ENCODE results near the gene EML1. TPM values are rescaled to one million over a fixed set of nuclear protein-coding genes. Genes with fewer than 3 reads are reported as not detected.

The EML1 gene
- total RNA-seq, 2 experiments from 2014 or later, result not detected

DNA sequence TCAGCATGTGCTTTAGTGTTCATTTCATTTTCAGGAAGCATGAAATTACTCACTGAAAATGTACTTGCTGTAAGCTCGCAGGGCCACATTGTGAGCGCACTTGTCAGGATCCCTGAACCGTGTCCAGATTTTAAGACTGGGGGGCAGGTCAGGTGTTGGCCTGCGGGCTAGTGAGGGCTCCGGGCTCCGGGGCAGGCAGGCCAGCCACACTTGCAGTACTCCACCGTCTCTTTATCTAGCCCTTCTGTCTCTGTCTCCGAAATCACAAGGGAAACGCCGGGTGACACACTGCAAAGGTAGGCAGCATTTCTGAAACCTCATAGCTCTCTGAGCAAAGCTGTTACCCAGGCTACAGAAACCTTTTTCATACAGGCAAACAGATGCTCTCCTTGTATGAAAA lies 98.7 kb downstream of the EML1 start:
- Histone ChIP-seq H3K9me2 (ENCODE audit: insufficient read depth, low read length) (no peaks in the 10 kb centered on the region), H3K36me3 (ENCODE audit: insufficient read depth, low read length) (no peaks in the 10 kb centered on the region), H4K20me1 (ENCODE audit: insufficient read depth, low read length) (no peaks in the 10 kb centered on the region), H3K4me3 (ENCODE audit: low read depth, low read length, poor library complexity, severe bottlenecking) (no peak overlapping the region), H3K4me2 (ENCODE audit: low read length) (no peak overlapping the region), H3K79me2 (ENCODE audit: insufficient read depth, low read depth, low read length) (no peaks in the 10 kb centered on the region), H2AFZ (ENCODE audit: low read length) (no peak overlapping the region), H3K9me3 (ENCODE audit: low read length) (no peaks in the 10 kb centered on the region), H3K4me1 (ENCODE audit: insufficient read depth, low read length, poor library complexity, severe bottlenecking) (no peaks in the 10 kb centered on the region), H3K27ac (ENCODE audit: low read depth, low read length, poor library complexity, severe bottlenecking) (no peak overlapping the region)
- intact Hi-C loops (cut with micrococcal nuclease; ENCODE audit: unreplicated experiment), result no loop called here
- CTCF ChIA-PET (ENCODE audit: unreplicated experiment), result interaction anchor here (1.6 kb wide), 1 partner anchor 8 kb away, joined by 3 read pairs; no protein-coding TSS in a partner anchor
- no peak for DNase-seq (ENCODE audit: low spot score)
- POLR2A ChIA-PET, result no interaction called here
- no TSS peak for BruUV-seq (replicated peaks)
- TF ChIP-seq, protein P1, sequence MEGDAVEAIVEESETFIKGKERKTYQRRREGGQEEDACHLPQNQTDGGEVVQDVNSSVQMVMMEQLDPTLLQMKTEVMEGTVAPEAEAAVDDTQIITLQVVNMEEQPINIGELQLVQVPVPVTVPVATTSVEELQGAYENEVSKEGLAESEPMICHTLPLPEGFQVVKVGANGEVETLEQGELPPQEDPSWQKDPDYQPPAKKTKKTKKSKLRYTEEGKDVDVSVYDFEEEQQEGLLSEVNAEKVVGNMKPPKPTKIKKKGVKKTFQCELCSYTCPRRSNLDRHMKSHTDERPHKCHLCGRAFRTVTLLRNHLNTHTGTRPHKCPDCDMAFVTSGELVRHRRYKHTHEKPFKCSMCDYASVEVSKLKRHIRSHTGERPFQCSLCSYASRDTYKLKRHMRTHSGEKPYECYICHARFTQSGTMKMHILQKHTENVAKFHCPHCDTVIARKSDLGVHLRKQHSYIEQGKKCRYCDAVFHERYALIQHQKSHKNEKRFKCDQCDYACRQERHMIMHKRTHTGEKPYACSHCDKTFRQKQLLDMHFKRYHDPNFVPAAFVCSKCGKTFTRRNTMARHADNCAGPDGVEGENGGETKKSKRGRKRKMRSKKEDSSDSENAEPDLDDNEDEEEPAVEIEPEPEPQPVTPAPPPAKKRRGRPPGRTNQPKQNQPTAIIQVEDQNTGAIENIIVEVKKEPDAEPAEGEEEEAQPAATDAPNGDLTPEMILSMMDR (conservative IDR thresholded peaks at IDR 0.05; ENCODE audit: low read length), result no peak
- no peak for TF ChIP-seq EZH2phosphoT487 (IDR thresholded peaks at IDR 0.05; ENCODE audit: borderline replicate concordance, low read depth, low read length)

- no peak overlapping the region for H3K4me2 ChIP-seq (ENCODE audit: low read length)
- ChIA-PET CTCF (ENCODE audit: unreplicated experiment) (no interaction called here), POLR2A (interaction anchor here (0.6 kb wide), 1 partner anchor 52 kb away, joined by 4 read pairs; no protein-coding TSS in a partner anchor)
These were observed 99.2 kb downstream of the EML1 start for GRCh38 chr14:99892406-99892805.

DNA sequence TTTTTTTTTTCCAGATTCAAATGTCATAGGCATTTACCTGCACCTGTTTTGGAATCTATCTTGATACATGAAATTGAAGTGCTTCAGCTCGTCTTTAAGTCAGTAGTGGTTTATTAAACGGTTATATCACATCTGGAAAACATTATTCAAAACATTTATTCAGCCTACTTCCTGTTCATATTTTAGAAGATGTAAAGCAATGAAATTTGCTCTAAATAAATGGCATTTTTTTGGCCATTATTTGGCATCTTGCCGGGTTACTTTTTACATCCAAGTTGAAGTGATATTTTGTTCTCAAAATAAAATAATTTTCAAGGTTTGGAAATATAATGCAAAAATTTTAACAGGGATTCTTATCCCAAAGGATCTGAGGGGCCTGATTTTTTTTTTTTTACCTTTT lies 103.1 kb downstream of the EML1 start:
- Histone ChIP-seq H3K4me3 (ENCODE audit: low read depth, low read length, poor library complexity, severe bottlenecking) (no peak overlapping the region), H3K9me2 (ENCODE audit: insufficient read depth, low read length) (no peaks in the 10 kb centered on the region), H2AFZ (ENCODE audit: low read length) (no peak overlapping the region), H3K9me3 (ENCODE audit: low read length) (no peaks in the 10 kb centered on the region), H3K36me3 (ENCODE audit: insufficient read depth, low read length) (no peaks in the 10 kb centered on the region), H3K27ac (ENCODE audit: low read depth, low read length, poor library complexity, severe bottlenecking) (no peak overlapping the region), H4K20me1 (ENCODE audit: insufficient read depth, low read length) (no peaks in the 10 kb centered on the region), H3K4me1 (ENCODE audit: insufficient read depth, low read length, poor library complexity, severe bottlenecking) (no peaks in the 10 kb centered on the region), H3K79me2 (ENCODE audit: insufficient read depth, low read depth, low read length) (no peaks in the 10 kb centered on the region), H3K4me2 (ENCODE audit: low read length) (no peak overlapping the region)
- ChIA-PET CTCF (ENCODE audit: unreplicated experiment) (no interaction called here), POLR2A (interaction anchor here (1.2 to 1.5 kb wide), 2 partner anchors 16 to 35 kb away, joined by 3 read pairs; no protein-coding TSS in a partner anchor)
- DNase-seq (ENCODE audit: low spot score), result no peak
- BruUV-seq (replicated peaks), result no TSS peak
- intact Hi-C loops (cut with micrococcal nuclease; ENCODE audit: unreplicated experiment), result no loop called here
- TF ChIP-seq, protein P1 (conservative IDR thresholded peaks at IDR 0.05; ENCODE audit: low read length), result no peak
- no peak for TF ChIP-seq EZH2phosphoT487 (IDR thresholded peaks at IDR 0.05; ENCODE audit: borderline replicate concordance, low read depth, low read length)

More at GRCh38 chr14:99892406-99892805, 99.2 kb downstream of the EML1 start:
- TF ChIP-seq EZH2phosphoT487 (IDR thresholded peaks at IDR 0.05; ENCODE audit: borderline replicate concordance, low read depth, low read length), result no peak
- TF ChIP-seq, protein P1 (conservative IDR thresholded peaks at IDR 0.05; ENCODE audit: low read length), result no peak
- Histone ChIP-seq H3K36me3 (ENCODE audit: insufficient read depth, low read length) (no peaks in the 10 kb centered on the region), H3K9me3 (ENCODE audit: low read length) (no peaks in the 10 kb centered on the region), H3K79me2 (ENCODE audit: insufficient read depth, low read depth, low read length) (no peaks in the 10 kb centered on the region), H3K4me3 (ENCODE audit: low read depth, low read length, poor library complexity, severe bottlenecking) (no peak overlapping the region), H3K4me1 (ENCODE audit: insufficient read depth, low read length, poor library complexity, severe bottlenecking) (no peaks in the 10 kb centered on the region), H4K20me1 (ENCODE audit: insufficient read depth, low read length) (no peaks in the 10 kb centered on the region), H3K27ac (ENCODE audit: low read depth, low read length, poor library complexity, severe bottlenecking) (no peak overlapping the region), H3K9me2 (ENCODE audit: insufficient read depth, low read length) (no peaks in the 10 kb centered on the region), H2AFZ (ENCODE audit: low read length) (no peak overlapping the region)
- DNase-seq (ENCODE audit: low spot score), result no peak
- intact Hi-C loops (cut with micrococcal nuclease; ENCODE audit: unreplicated experiment), result no loop called here
- no TSS peak for BruUV-seq (replicated peaks)
